T-helper 2 cell (primary cell): ENCODE data around the gene ANKRD60.

ENCODE experiments used
- DNase-seq, 5 experiments: peaks; one replicate each; pipeline versions ENCODE4 v3.0.0 to v3.0.0-alpha.2; 2012 to 2022

The ANKRD60 gene

GRCh38 chr20:58219342-58219700 lies 9.1 kb downstream of the ANKRD60 start:
- no peak for DNase-seq

GRCh38 chr20:58218665-58219341 lies 9.7 kb downstream of the ANKRD60 start:
- no peak for DNase-seq

DNA sequence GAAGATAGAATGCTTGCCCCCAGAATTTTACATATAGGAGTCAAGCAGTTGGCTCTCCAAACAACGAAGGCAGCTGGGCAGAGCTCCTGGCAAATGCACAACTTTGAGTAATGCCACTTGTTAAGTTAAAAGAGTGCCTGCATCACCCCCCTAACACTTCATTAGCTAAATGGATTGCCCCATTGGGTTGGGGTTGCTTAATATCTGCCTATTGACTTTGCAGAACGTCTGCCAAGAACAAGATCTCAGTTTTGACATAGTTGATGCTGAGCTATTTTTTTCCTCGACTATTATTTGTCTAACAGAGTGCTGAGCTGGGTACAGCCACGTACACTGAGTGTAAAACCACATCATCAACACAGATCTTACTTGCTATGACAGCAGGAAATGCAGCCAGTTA lies 12.1 kb downstream of the ANKRD60 start:
- no peak for DNase-seq

DNA sequence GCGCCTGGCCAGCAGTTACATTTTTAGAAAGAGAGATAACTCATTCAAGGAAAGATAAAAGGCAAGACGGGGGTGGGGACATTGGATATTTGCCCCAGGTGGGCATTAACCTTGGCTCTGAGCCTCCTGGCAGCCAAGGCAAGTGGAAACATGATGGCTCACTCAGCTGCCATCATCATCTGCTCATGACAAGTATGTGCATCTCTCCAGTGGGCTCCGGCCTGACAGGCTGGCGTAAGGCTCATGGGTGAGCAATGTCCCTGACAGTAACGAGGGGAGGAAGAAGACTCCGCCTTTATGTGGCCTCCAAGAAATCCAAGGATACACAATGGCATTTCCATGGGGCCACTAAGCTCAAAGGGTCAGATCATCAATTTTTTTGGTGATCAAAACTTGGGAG lies 13.3 kb downstream of the ANKRD60 start:
- DNase-seq = no peak

GRCh38 chr20:58214310-58214709 lies 14.1 kb downstream of the ANKRD60 start:
- DNase-seq = no peak

DNA sequence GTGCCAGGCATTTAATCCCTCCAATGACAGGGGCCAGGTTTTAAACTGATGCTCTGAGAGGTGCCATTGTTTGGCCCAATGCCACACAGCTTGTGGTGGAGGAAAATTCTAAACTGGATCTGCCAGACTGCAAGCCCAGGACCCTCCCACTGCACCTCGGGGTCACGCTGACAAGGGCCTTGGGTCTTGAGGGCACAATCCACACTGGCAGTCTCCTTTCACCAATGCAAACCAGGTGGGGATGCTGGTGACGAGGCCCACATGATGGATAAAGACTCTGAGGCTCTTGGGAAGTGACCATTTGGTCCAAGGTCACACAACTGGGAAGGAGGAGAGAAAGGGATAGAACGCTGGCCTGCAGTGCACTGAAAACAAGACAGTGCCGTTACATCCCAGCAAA lies 14.7 kb downstream of the ANKRD60 start:
- DNase-seq = no peak

GRCh38 chr20:58213121-58213520 lies 15.3 kb downstream of the ANKRD60 start:
- no peak for DNase-seq

DNA sequence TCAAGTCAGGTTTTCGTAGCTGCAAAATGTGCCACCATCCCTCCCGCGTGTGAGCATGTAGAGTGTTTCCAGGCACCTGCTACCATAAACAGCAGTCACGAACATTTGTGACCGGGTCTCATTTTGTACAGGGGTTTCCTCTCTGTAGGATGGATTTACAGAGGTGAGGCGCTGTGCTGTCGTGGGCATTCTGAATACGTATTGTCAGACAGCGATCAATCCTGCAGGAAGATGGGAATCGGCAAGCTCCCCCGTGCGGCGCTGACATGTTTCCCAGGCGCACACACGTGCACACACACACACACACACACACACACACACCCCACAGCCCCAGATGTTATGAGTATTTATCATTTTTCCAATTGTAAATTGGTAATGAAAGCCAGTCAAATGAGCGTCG lies 15.8 kb downstream of the ANKRD60 start:
- DNase-seq = no peak

- DNase-seq = no peak
Measured at GRCh38 chr20:58210398-58210747, 18.1 kb downstream of the ANKRD60 start.

DNA sequence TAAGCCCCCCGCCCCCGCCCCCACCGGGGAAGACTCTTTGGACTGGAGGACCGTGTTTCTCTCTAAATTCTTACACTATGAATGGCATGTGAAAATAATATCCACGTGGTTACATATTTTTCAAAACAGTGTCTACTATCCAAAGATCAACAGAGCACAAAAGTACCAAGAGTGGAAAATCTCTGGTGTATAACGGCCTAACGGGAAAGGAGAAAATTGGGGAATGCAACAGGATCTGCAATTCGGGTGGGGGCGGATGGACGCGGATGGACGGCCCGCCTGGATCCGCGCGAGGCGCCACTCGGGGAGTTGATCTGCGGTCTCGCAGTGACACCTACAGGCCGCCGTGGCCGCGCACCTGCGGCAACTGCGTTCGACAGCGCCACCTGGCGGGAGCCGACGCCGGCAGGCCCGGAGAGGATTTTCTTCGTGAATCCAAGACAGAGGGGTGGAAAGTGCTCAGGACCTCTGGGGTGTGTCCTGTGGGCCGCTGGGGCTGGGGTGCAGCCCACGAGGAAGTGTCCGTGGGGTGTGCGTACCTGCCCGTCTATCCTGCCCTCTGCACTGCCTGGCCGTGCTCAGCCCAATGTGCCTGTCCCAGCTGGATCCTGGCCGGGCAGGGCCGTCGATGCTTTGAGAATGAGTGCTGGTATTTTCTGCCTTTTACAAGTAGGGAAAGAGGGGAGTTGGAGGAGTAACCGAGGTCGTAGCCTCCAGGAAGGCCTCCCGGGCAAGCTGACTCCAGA lies 18.6 kb downstream of the ANKRD60 start:
- DNase-seq = peak; percentile 65 to 85 (median 79)

DNA sequence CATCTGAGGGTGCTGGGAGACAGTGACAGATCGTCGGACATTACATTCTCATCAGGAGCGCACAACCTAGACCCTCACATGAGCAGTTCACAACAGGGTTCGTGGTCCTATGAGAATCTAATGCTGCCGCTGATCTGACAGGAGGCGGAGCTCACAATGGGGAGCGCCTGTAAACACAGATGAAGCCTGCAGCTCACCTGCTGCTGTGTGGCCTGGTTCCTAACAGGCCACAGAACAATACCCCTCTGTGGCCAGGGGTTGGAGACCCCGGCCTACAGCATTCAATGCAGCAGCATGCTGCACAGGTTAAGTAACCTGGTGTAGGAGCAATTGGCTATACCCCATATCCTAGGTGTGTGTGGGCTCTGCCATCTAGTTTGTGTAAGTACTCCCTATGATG lies 19.5 kb downstream of the ANKRD60 start:
- no peak for DNase-seq

- DNase-seq = no peak
Measured at GRCh38 chr20:58205850-58206249, 22.6 kb downstream of the ANKRD60 start.

GRCh38 chr20:58202044-58202443 lies 26.4 kb downstream of the ANKRD60 start:
- DNase-seq = no peak

DNA sequence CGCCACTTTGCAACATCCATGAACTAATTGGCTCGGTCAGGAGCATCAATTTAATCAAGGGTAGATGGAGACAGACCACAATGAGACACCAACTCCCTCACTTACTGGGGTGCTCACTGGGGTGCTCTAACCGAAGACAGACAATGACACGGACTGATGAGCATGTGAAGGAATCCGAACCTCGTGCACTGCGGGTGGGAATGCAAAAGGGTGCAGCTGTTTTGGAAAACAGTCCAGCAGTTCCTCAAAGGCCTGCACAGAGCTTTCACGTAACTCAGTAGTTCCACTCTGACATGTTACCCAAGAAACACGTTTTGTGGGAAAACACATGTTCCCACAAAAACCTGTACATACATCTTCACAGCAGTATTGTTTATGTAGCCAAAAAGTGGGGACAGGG lies 26.8 kb downstream of the ANKRD60 start:
- no peak for DNase-seq

GRCh38 chr20:58199469-58199868 lies 29.0 kb downstream of the ANKRD60 start:
- no peak for DNase-seq

- no peak for DNase-seq
Measured at GRCh38 chr20:58198901-58199355, 29.5 kb downstream of the ANKRD60 start.

DNA sequence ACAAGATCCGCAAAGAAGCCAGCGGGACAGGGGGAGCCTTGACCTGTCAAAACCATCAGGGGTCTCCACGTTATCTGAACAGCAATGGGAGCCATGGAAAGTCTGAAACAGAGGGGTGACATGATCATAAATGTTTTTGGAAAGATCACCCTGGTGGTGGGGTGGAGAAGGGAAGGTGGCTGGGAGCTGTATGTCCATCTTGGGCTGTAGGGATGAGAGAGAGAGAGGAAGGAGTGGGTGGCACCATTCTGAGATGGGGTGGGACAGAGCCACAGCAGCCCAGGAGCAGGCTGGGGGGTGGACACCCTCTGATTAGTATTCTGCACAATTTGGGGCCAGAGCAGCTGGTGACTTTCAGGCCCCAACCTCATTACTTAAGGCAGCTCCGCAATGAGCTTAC lies 30.1 kb downstream of the ANKRD60 start:
- no peak for DNase-seq

- DNase-seq = no peak
Measured at GRCh38 chr20:58197185-58197469, 31.3 kb downstream of the ANKRD60 start.

- DNase-seq = no peak
Measured at GRCh38 chr20:58196402-58197184, 31.9 kb downstream of the ANKRD60 start.

GRCh38 chr20:58195047-58195446 lies 33.4 kb downstream of the ANKRD60 start:
- DNase-seq = no peak

DNA sequence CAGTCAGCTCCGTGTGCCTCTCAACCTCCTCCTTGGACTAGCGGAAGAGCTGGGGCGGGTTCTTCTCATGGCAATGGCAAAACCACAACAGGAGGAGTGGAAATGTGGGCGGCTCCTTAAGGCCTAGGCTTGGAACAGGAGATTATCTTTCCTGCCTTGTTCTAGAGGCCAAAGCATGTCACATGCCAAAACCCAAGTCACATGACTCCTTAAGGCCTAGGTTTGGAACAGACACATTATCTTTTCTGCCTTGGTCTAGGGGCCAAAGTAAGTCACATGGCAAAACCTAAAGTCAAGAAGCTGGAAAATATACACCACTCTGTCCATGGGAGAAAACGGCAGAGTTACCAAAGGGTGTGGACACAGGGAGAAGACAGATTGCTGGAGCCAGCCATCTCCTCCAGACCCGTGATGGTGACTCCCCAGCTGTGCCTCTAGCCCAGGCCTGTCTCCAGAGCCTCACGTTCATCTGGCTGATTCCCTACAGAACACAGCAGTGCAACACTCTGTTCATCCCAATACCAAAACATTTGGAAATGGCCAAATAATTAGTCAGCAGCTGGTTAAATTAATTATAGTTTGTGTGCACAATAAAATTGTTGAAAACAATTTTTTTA lies 34.2 kb downstream of the ANKRD60 start:
- no peak for DNase-seq

- DNase-seq = peak in 2 of 5 experiments; percentile 9 to 18
Measured at GRCh38 chr20:58192567-58192966, 35.9 kb downstream of the ANKRD60 start.

DNA sequence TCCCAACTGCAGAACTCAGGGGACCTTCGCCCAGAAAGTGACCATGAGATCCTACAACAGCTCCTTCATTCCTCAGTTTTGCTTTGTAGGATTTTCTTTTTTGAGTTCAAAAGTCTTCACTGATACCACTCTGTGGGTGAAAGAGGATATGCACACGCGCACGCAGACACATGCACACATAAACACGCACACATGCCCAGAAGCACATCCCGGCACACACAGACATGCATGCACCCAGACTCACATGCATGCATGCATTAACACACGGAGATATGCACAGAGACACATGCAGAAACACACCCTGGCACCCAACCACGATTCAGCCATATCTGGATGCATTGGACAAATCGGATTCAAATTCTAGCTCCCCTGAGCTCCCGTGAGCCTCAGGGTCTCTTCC lies 36.4 kb downstream of the ANKRD60 start:
- DNase-seq = no peak

- no peak for DNase-seq
Measured at GRCh38 chr20:58188527-58188926, 39.9 kb downstream of the ANKRD60 start.
